Measurements from ENCODE around the gene ERLIN1.

ERLIN1 gene

DNA sequence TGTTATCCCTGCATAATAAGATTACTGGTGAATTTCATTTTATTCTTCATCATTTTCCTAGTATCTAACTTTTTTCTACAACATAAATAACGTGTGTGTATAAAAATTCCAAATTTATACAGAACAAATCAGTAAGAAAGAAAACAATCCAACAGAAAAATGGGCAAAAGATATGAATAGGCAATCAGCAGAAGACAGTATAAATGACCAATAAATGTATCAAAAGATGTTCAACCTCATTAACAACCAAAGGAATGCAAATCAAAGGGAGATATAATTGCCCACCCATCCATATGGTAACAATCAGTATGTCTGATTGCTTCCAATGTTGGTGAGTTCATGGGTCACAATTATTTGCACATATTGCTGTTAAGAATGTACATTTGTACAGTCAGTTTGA lies 13.5 kb downstream of the ERLIN1 start:
- DNase-seq (ENCODE audit: low spot score), result no peak

- no peak for DNase-seq (ENCODE audit: low spot score)
These were observed 17.6 kb downstream of the ERLIN1 start for GRCh38 chr10:100168313-100168643.

- no peak for DNase-seq (ENCODE audit: low spot score)
These were observed 18.1 kb downstream of the ERLIN1 start for GRCh38 chr10:100167553-100168312.

- DNase-seq (ENCODE audit: low spot score), result no peak
These were observed 21.9 kb downstream of the ERLIN1 start for GRCh38 chr10:100163704-100164621.

DNA sequence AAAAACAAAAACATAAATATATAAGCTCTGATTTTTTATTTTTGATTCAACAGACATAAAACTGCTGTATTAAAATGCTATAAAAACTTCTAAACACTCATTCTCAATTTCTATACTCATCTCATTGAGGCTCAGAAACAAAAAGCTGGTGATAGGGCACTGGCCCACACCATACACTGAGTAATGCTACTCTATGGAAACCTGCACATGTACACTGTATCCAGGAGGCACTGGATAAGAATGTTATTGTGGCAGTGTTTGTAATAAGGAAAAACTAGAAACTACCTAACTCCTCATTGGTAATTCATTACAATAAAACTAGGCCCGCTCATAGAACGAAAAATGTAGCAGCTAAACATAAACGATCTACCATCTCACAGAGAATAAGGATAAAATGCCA lies 23.1 kb downstream of the ERLIN1 start:
- DNase-seq (ENCODE audit: low spot score), result no peak

DNA sequence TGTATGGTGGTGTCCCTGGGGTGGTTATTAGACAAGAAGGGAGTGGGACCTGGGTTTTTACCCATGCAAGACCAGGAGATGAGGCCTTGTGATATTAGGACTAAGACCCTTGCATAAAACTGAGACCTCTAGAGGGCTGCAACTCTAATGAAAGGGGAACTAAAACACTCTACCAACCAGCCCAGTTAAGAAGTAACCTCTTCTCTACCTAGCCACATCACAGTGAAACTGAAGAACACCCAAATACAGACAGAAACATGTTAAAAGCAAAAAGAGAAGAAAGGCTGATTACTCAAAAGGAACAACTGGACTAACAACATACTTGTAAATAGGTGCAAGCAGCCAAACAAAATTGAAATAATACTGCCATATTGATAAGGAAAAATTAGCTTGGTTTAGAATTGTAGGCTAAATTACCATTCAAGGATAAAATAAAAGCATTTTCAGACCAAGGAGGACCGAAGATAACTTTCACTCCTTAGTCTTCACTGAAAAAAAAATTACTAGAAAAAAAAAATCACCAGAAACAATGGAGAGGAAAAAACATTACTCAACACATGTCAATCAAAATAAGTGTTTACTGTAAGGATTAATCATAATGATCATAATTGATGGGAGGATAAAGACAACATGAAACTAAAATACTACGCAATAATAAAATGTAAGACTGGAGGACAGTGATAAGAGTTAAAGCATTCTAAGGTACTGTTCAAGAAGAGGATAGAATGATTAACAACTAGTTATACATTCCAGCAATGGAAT lies 27.6 kb downstream of the ERLIN1 start:
- no peak for DNase-seq (ENCODE audit: low spot score)

DNA sequence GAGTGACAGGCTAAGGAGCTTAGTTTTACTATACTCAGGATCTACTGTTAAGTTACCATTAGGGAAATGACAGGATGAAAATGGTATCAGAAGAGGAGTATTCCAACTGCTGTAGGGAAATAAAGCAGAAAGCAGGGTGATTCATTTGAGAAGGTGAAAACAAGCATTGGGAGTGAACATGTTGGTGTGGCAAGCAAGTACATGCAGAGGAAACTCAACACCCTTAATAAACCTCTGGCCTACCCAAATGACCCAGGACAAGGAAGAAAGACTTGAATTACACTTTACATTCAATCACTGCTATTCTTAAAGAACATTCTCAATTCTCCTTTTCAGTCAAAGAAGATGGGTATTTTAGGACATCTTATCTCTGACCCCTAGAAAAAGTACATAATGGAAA lies 28.7 kb downstream of the ERLIN1 start:
- no peak for DNase-seq (ENCODE audit: low spot score)

DNA sequence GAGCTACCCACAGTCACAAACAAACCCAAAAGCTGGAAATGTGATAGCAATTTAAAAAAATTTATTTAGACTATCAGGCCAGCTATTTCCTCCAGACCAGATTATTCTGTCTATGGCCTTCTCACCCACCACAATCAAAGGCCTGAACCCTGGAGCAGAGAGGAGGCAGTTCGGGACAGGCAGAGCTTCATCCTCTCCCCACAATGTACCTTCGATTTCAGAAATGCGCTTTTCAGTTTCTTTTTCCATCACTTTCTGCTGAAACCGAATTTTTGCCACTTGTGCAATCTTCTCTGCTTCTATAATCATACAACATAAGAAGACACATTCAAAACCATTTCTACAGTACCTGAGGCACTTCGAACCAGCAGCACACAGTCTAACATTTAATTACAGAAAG lies 29.9 kb downstream of the ERLIN1 start:
- DNase-seq (ENCODE audit: low spot score), result no peak

DNA sequence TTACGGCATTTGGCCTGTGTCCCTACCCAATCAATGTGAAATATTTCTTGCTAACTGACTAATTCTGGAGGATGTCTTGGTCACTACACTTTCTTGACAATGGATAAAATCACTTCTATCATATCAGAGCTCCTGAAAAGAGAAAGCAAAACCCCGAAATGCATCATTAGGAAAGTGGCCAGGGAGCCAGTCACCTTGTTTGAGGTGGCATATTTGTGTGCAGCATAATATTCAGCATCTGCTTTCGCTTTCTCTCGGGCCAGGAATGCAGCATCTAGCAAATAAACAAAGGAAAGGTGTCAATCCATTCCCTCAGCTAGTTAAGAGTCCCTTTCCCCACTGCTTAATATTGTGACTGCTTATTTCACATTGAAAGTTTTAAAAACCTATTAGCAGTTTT lies 31.2 kb downstream of the ERLIN1 start:
- DNase-seq (ENCODE audit: low spot score), result no peak

DNA sequence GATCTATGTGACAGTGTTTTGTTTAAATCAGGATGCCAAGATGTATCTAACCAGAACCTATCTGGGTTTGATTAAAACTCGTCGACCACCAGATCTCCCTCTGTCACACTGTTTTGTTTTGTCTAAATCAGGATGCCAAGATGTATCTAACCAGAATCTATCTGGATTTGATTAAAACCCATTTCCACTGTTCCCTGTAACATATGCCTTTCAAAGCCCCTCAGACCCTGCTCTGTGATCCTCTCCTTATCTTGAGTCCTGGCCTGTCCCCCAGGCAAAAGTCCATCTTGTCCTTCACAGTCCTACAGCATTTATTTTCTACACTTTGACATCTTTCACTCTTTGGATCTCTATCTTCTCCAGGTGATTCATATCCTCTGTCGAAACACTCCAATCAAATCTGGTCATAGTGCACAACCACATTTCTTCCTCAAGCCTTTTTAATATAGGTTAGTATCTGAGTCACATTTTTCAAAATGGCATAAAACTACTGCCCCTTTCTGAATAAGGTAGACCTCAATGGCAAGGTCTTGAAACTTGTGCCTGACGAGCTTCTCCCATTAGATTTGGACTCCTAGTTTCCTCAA lies 32.5 kb downstream of the ERLIN1 start:
- no peak for DNase-seq (ENCODE audit: low spot score)

- DNase-seq (ENCODE audit: low spot score), result no peak
These were observed 34.0 kb downstream of the ERLIN1 start for GRCh38 chr10:100151723-100152300.

DNA sequence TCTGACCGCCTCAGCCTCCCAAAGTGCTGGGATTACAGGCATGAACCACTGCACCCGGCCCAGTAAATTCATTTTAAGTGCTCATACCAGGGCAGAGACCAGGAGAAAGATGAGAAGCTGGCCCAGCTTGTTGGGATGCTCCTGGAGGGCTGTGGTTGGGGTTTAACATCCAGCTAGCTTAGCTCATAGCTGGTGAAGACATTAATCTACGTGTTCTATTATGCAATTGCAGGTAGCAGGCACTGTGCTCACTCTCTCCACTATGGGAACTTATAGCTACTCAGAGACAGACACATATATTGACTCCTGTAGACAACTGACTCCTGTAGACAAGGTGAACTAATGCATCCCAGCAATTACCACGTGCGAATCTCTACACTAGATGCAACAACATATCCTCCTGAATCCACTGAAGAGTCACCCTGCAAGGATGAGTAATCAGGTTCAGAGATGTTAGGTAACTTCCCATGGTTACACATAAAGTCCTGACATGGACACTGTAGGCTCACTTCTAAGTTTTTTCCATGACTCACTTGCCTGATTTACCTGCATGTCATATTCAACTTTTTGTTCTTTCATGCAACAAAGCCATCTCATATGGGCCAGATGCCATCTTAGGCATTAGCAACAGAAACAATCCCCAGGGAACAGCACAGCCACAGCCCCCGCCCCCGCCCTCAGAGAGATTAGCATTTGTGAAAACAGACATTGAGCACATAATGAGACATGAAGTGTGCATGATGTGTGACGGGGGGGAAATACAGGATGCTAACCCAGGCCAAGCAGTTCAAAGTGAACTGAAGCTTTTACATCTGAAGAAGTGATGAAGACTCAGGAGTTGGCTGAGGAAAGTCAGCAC lies 37.2 kb downstream of the ERLIN1 start:
- DNase-seq (ENCODE audit: low spot score), result no peak

GRCh38 chr10:100146875-100147650 lies 38.8 kb downstream of the ERLIN1 start:
- no peak for DNase-seq (ENCODE audit: low spot score)

- no peak for DNase-seq (ENCODE audit: low spot score)
These were observed 39.4 kb downstream of the ERLIN1 start for GRCh38 chr10:100146398-100146797.

GRCh38 chr10:100143756-100144155 lies 42.1 kb downstream of the ERLIN1 start:
- no peak for DNase-seq (ENCODE audit: low spot score)

- DNase-seq (ENCODE audit: low spot score), result no peak
These were observed 44.3 kb downstream of the ERLIN1 start for GRCh38 chr10:100141446-100142087.

DNA sequence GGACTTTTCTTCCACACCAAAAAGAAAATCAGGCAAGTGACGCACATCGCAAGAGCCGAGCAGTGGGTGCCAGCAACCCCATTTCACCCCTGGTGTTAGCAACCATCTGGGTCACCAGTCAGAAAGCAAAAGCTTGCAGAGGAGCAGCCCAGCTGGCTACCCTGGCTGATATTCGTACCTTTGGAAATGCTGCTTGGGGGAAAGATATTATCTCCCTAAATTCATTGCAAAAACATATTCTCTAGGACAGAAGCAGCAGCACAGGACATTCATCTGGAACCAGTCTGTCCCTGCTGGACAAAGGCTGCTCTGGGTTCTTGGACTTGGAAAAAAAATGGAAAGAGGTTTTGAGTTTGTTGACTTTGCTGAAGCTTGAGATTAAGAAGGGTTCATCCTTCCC lies 45.8 kb downstream of the ERLIN1 start:
- DNase-seq (ENCODE audit: low spot score), result no peak

DNA sequence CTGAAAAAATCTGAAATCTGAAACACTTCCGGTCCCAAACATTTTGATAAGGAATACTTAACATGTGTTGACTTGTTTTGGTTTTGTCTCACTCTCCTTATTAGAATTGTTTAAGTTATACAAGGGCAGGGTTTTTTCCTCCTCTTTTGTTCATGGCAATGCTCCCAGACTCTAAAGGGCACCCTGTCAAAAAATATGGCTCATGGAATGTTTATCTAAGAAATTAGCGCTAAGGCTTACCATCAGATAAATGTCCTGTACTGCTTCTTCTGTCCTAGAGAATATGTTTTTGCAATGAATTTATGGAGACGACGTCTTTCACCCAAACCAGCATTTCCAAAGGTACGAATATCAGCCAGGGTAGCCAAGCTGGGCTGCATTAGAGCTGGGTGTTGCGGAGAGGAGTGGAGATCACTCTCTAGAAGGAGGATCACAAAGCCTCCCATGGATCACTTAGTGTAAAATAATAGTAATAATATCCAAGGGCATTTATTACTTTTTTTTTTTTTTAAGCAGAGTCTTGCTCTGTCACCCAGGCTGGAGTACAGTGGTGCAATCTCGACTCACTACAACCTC lies 46.8 kb downstream of the ERLIN1 start:
- no peak for DNase-seq (ENCODE audit: low spot score)

GRCh38 chr10:100135486-100135885 lies 50.3 kb downstream of the ERLIN1 start:
- no peak for DNase-seq (ENCODE audit: low spot score)

All from COLO829 (cell line).